GM12878 (cell line): ENCODE data around the gene ADGRL3. TPM values are rescaled to one million over a fixed set of nuclear protein-coding genes. Genes with fewer than 3 reads are reported as not detected.

ENCODE experiments used
- ATAC-seq: fragments of 200-7000 bp; cut with Tn5 transposase; 3 replicates; pipeline ENCODE4 v1.9.1; 2020; ENCODE audit warnings: mild to moderate bottlenecking, moderate library complexity
- BruUV-seq: library from RNA; stranded (reverse); fragments of 400-500 nt; replicated peaks from 2 replicates; lab custom pipeline; 2021; lab: Mats Ljungman, UMichigan
- CTCF ChIA-PET: fragments of 300-600 bp; sonication (Branson Sonifier 250); formaldehyde crosslinking; extraction: SDS; loops from one replicate; lab custom pipeline; 2021; ENCODE audit warnings: inconsistent platforms; lab: Yijun Ruan, JAX
- POLR2A ChIA-PET: fragments of 350-600 bp; formaldehyde crosslinking; extraction: SDS; loops from one replicate; lab custom pipeline; 2021; ENCODE audit warnings: inconsistent platforms; lab: Charles Lee
- RAD21 ChIA-PET: fragments of 300-600 bp; sonication (Branson Sonifier 250); formaldehyde crosslinking; loops from one replicate; lab custom pipeline; 2023; ENCODE audit warnings: antibody characterized with exemption; ENCODE audit not compliant: unreplicated experiment; lab: Charles Lee
- SMC1A ChIA-PET: fragments of 300-600 bp; sonication (Branson Sonifier 250); formaldehyde crosslinking; loops from one replicate; lab custom pipeline; 2023; ENCODE audit not compliant: unreplicated experiment, uncharacterized antibody; lab: Charles Lee
- DNase-seq: peaks from one replicate; pipeline ENCODE4 v3.0.0-alpha.2; 2011; ENCODE audit warnings: low read depth, low spot score
- FAIRE-seq: peaks from 3 replicates; lab custom pipeline; 2011; peaks lifted over from hg19 to GRCh38; lab: Jason Lieb, UNC
- H2AFZ ChIP-seq: 2 replicates; pipeline ENCODE4 v1.6.0; 2011; ENCODE audit warnings: low read depth, low read length, control low read depth; ENCODE audit not compliant: control insufficient read depth
- H3K27ac ChIP-seq: 2 replicates; pipeline ENCODE4 v1.5.1; 2011; ENCODE audit warnings: control low read depth; ENCODE audit not compliant: control insufficient read depth, insufficient read depth
- H3K27me3 ChIP-seq, 2 experiments: replicated peaks in 1 of 2; 2 replicates each; pipeline versions ENCODE4 v1.6.0 to v1.6.1; 2011; ENCODE audit warnings: low read length in 1 of 2; ENCODE audit not compliant: control insufficient read depth in 2 of 2, insufficient read depth in 2 of 2
- H3K36me3 ChIP-seq, 2 experiments: 2 replicates each; pipeline ENCODE4 v1.5.1; 2011; ENCODE audit warnings: low read length in 1 of 2; ENCODE audit not compliant: control insufficient read depth in 2 of 2, insufficient read depth in 2 of 2
- H3K4me1 ChIP-seq: 2 replicates; pipeline ENCODE4 v1.6.1; 2011; ENCODE audit warnings: mild to moderate bottlenecking, low read length, moderate library complexity, mixed read lengths; ENCODE audit not compliant: control insufficient read depth, insufficient read depth
- H3K4me2 ChIP-seq: 2 replicates; pipeline ENCODE4 v1.6.0; 2011; ENCODE audit warnings: control low read depth; ENCODE audit not compliant: control insufficient read depth, insufficient read depth
- H3K4me3 ChIP-seq: fragments of 200-600 bp; sonication (generic); 2 replicates; pipeline ENCODE4 v1.5.1; 2016
- H3K79me2 ChIP-seq: 2 replicates; pipeline ENCODE4 v1.6.0; 2011; ENCODE audit warnings: low read length; ENCODE audit not compliant: control insufficient read depth, insufficient read depth
- H3K9ac ChIP-seq: 2 replicates; pipeline ENCODE4 v1.8.0; 2011; ENCODE audit warnings: low read length, control low read depth, mixed read lengths; ENCODE audit not compliant: control insufficient read depth, insufficient read depth
- H3K9me3 ChIP-seq: replicated peaks from 3 replicates; pipeline ENCODE4 v1.5.1; 2011; ENCODE audit warnings: mild to moderate bottlenecking, low read length; ENCODE audit not compliant: control insufficient read depth, insufficient read depth
- H4K20me1 ChIP-seq: 2 replicates; pipeline ENCODE4 v1.6.0; 2011; ENCODE audit not compliant: control insufficient read depth, insufficient read depth
- ASH2L ChIP-seq: fragments of 300-600, 200-600 bp; sonication (generic); IDR thresholded peaks from 2 replicates; pipeline ENCODE4 v1.6.1; 2017; ENCODE audit warnings: low read depth, mild to moderate bottlenecking, borderline replicate concordance
- BACH1 ChIP-seq: fragments of 450-650 bp; IDR thresholded peaks from 2 replicates; pipeline ENCODE4 v1.6.1; 2017; ENCODE audit warnings: mild to moderate bottlenecking, borderline replicate concordance
- CBX3 ChIP-seq: fragments of 200-600 bp; sonication (generic); IDR thresholded peaks from 2 replicates; pipeline ENCODE4 v1.6.1; 2016; ENCODE audit warnings: low read depth, borderline replicate concordance
- CHD2 ChIP-seq: IDR thresholded peaks from 2 replicates; pipeline ENCODE4 v1.6.1; 2011; ENCODE audit warnings: low read depth, low read length, improper control_type of control experiment, borderline replicate concordance
- IRF5 ChIP-seq: fragments of 450-650 bp; IDR thresholded peaks from 2 replicates; pipeline ENCODE4 v1.6.1; 2017; ENCODE audit warnings: borderline replicate concordance
- MLLT1 ChIP-seq: fragments of 450-650 bp; IDR thresholded peaks from 2 replicates; pipeline ENCODE4 v1.6.1; 2016; ENCODE audit warnings: mild to moderate bottlenecking
- MXI1 ChIP-seq: fragments of 150-350 bp; IDR thresholded peaks from 2 replicates; pipeline ENCODE4 v1.6.1; 2011; ENCODE audit warnings: low read depth, mild to moderate bottlenecking, inconsistent platforms, low read length, improper control_type of control experiment
- NFIC ChIP-seq: IDR thresholded peaks from 2 replicates; pipeline ENCODE4 v1.6.1; 2012; ENCODE audit warnings: low read depth, mild to moderate bottlenecking, inconsistent platforms, low read length, moderate library complexity
- NFXL1 ChIP-seq: fragments of 450-650 bp; IDR thresholded peaks from 2 replicates; pipeline ENCODE4 v1.6.1; 2017; ENCODE audit warnings: antibody characterized with exemption, mild to moderate bottlenecking, borderline replicate concordance
- SMAD5 ChIP-seq: IDR thresholded peaks from 2 replicates; pipeline ENCODE4 v1.6.1; 2016; ENCODE audit warnings: antibody characterized with exemption, low read depth
- SPI1 ChIP-seq: IDR thresholded peaks from 2 replicates; pipeline ENCODE4 v1.6.1; 2011; ENCODE audit warnings: low read depth, mild to moderate bottlenecking, low read length, moderate library complexity, borderline replicate concordance; ENCODE audit not compliant: insufficient read depth
- ZNF207 ChIP-seq: fragments of 450-650 bp; IDR thresholded peaks from 2 replicates; pipeline ENCODE4 v1.6.1; 2014; ENCODE audit warnings: antibody characterized with exemption, mild to moderate bottlenecking, borderline replicate concordance
- WGBS: methylation state at CpG from one replicate; pipeline ENCODE4 v1.1.6; 2016; ENCODE audit warnings: low lambda C conversion rate; ENCODE audit not compliant: insufficient replicate concordance, insufficient coverage; ENCODE audit errors: missing lambda C conversion rate; 5-methylcytosine and 5-hydroxymethylcytosine counted together
- in situ Hi-C: fragments of 300-500 bp; cut with MboI; formaldehyde crosslinking; loops from 9 replicates; pipeline ENCODE4 v1.14.3; 2018; ENCODE audit warnings: mixed read lengths
- intact Hi-C: fragments of 100-400 bp; cut with micrococcal nuclease; formaldehyde crosslinking; loops from one replicate; pipeline ENCODE4 v1.14.2; 2022; ENCODE audit not compliant: unreplicated experiment
- polyA plus RNA-seq, 11 experiments: library from polyadenylated mRNA; depleted of rRNA in 4 of 11; unstranded in 6 of 11; stranded (reverse) in 5 of 11; fragments of >200 nt; fragmentation: Nextera tagmentation in 4 of 11; fragmentation: Illumina TruSeq in 1 of 11; extraction: Ambion mirVana in 4 of 11; extraction: Trizol in 1 of 11; gene quantifications; 1 replicate in 1 of 11; 2 replicates in 10 of 11; pipeline versions ENCODE4 v1.2.1 to v1.2.3, GENCODE V29; 2011 to 2016; ENCODE audit warnings: inconsistent platforms in 2 of 11, missing spikeins in 2 of 11, low read depth in 1 of 11
- total RNA-seq, 4 experiments: library from RNA; depleted of rRNA in 3 of 4; stranded (reverse); fragments of >200 nt in 3 of 4; fragmentation: Illumina TruSeq in 1 of 4; extraction: Trizol in 1 of 4; gene quantifications; 2 replicates each; pipeline versions ENCODE4 v1.2.1 to v1.2.3, GENCODE V29; 2013 to 2021

The ADGRL3 gene
- total and polyA plus RNA-seq, 10 of the 15 experiments (the other 5 are each of a cell fraction or from before 2014, with no cell fraction given) = 1.1 TPM; not detected in 9

DNA sequence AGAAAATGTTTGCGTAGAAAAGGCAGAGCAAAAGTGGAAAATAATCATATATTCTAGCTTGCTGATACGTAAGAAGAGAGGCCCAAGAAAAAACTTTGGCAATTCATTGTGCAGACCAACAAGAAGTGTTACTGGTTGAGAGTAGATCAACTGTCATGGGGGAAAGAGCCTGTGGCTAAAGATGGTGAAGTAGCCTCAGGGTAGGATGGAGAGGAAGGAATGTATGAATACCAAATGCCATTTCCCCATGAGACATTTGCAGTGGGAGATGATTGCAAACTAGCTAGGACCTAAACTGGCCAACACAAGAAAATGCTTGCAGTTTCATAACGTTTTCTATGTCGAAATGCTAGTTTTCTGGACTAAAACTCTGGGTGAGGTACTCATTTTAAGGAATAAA lies 47.7 kb upstream of the ADGRL3 start:
- no peak for DNase-seq
- intact Hi-C loops = no loop called here
- Histone ChIP-seq H3K36me3 (no peaks in the 10 kb centered on the region), H3K4me1 (no peaks in the 10 kb centered on the region), H3K4me2 (no peak overlapping the region), H3K4me3 (no peak overlapping the region), H4K20me1 (no peaks in the 10 kb centered on the region), H2AFZ (no peak overlapping the region), H3K79me2 (no peaks in the 10 kb centered on the region), H3K27ac (no peak overlapping the region), H3K9ac (no peak overlapping the region), H3K27me3 (no peaks in the 10 kb centered on the region), H3K9me3 (no peaks in the 10 kb centered on the region)
- CTCF ChIA-PET = no interaction called here
- in situ Hi-C loops = no loop called here
- 17% methylated on average over 4 of the region's 4 CpGs for WGBS
- SMC1A ChIA-PET = interaction anchor here (0.6 kb wide), 1 partner anchor 783 kb away, joined by 3 read pairs; no protein-coding TSS in a partner anchor
- no TSS peak for BruUV-seq
- ATAC-seq = no peak
- no peak for TF ChIP-seq ASH2L
- no peak for TF ChIP-seq NFXL1
- TF ChIP-seq MLLT1 = no peak
- no peak for TF ChIP-seq SPI1
- TF ChIP-seq CBX3 = no peak
- no peak for TF ChIP-seq CHD2
- TF ChIP-seq ZNF207 = no peak
- no peak for TF ChIP-seq MXI1
- TF ChIP-seq NFIC = no peak
- TF ChIP-seq SMAD5 = no peak
- TF ChIP-seq IRF5 = no peak
- no peak for TF ChIP-seq BACH1
- RAD21 ChIA-PET = no interaction called here
- FAIRE-seq = no peak
- POLR2A ChIA-PET = interaction anchor here (0.5 kb wide), 1 partner anchor 643 kb away, joined by 3 read pairs; no protein-coding TSS in a partner anchor
